Measurements from ENCODE around the gene THUMPD3. TPM values are rescaled to one million over a fixed set of nuclear protein-coding genes. Genes with fewer than 3 reads are reported as not detected.

THUMPD3 gene
- total RNA-seq, 1 experiment from 2014 or later: 58.4 TPM

GRCh38 chr3:9392041-9392440 is 29.2 kb downstream of the THUMPD3 start:
- Histone ChIP-seq H3K9ac (ENCODE audit: extremely low read depth, insufficient read length, low read length) (no peak overlapping the region), H3K4ac (ENCODE audit: low read depth, low read length) (no peak overlapping the region), H2BK5ac (ENCODE audit: insufficient read length, low read length) (no peak overlapping the region), H4K20me1 (ENCODE audit: control insufficient read depth, insufficient read depth, insufficient read length) (no peaks in the 10 kb centered on the region), H3K23ac (ENCODE audit: insufficient read length, low read depth, low read length) (no peak overlapping the region), H2BK20ac (ENCODE audit: low read depth, low read length, poor library complexity, severe bottlenecking) (no peak overlapping the region), H4K8ac (replicated peaks; ENCODE audit: insufficient read length, low read depth, low read length) (no peak overlapping the region), H2BK15ac (ENCODE audit: low read depth, low read length) (no peak overlapping the region), H4K91ac (ENCODE audit: insufficient read length, low read depth, low read length) (no peak overlapping the region), H3K27me3 (ENCODE audit: insufficient read depth, low read length) (no peaks in the 10 kb centered on the region), H3K79me2 (ENCODE audit: insufficient read depth, low read length) (peaks cover 36% of the 10 kb centered on the region), H3K23me2 (ENCODE audit: insufficient read length, low read depth, low read length, poor library complexity, severe bottlenecking) (peaks cover 4% of the 10 kb centered on the region), H3K27ac (ENCODE audit: insufficient read length, low read depth, low read length) (no peak overlapping the region), H3K18ac (ENCODE audit: insufficient read length, low read depth, low read length) (no peak overlapping the region), H2BK12ac (ENCODE audit: insufficient read length, low read depth, low read length) (no peak overlapping the region), H4K5ac (ENCODE audit: insufficient read length, low read depth, low read length) (no peak overlapping the region), H2AFZ (ENCODE audit: low read length) (no peak overlapping the region), H2BK120ac (ENCODE audit: low read depth, low read length, poor library complexity, severe bottlenecking) (no peak overlapping the region), H3T11ph (ENCODE audit: low read length) (no peak overlapping the region), H3K4me2 (ENCODE audit: insufficient read depth, insufficient read length, low read length) (no peak overlapping the region), H3K56ac (ENCODE audit: insufficient read length, low read depth, low read length) (no peak overlapping the region), H3K79me1 (ENCODE audit: insufficient read depth, low read depth, low read length, poor library complexity, severe bottlenecking) (no peaks in the 10 kb centered on the region), H3K9me3 (ENCODE audit: control insufficient read depth, low read depth, low read length) (no peaks in the 10 kb centered on the region), H3K4me1 (ENCODE audit: insufficient read depth, low read length) (no peaks in the 10 kb centered on the region), H2AK5ac (ENCODE audit: insufficient read length, low read length) (no peak overlapping the region), H3K14ac (ENCODE audit: insufficient read depth, low read length) (no peak overlapping the region)
- no peak overlapping the region for H3K4me3 Mint-ChIP-seq
- WGBS (ENCODE audit: extremely low coverage, insufficient read length, low lambda C conversion rate): no CpG with 5 or more reads among the region's 1 CpG
- no peaks in the 10 kb centered on the region for H3K27me3 Mint-ChIP-seq (ENCODE audit: low read depth)
- no peak for DNase-seq
- peak overlapping the region in 1 of 3 experiments; percentile 78; a peak in 1 of 7 replicates for H3K27ac Mint-ChIP-seq
- no peaks in the 10 kb centered on the region for H3K9me3 Mint-ChIP-seq
- peaks cover 44 to 88% (median 76%) of the 10 kb centered on the region in 3 experiments for H3K36me3 Mint-ChIP-seq (ENCODE audit: insufficient read depth in 1 of 3, low read depth in 3 of 3)
- TF ChIP-seq, protein P1, sequence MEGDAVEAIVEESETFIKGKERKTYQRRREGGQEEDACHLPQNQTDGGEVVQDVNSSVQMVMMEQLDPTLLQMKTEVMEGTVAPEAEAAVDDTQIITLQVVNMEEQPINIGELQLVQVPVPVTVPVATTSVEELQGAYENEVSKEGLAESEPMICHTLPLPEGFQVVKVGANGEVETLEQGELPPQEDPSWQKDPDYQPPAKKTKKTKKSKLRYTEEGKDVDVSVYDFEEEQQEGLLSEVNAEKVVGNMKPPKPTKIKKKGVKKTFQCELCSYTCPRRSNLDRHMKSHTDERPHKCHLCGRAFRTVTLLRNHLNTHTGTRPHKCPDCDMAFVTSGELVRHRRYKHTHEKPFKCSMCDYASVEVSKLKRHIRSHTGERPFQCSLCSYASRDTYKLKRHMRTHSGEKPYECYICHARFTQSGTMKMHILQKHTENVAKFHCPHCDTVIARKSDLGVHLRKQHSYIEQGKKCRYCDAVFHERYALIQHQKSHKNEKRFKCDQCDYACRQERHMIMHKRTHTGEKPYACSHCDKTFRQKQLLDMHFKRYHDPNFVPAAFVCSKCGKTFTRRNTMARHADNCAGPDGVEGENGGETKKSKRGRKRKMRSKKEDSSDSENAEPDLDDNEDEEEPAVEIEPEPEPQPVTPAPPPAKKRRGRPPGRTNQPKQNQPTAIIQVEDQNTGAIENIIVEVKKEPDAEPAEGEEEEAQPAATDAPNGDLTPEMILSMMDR (conservative IDR thresholded peaks at IDR 0.05): no peak
- peaks cover 15 to 21% of the 10 kb centered on the region in 2 experiments for H3K4me1 Mint-ChIP-seq
